ENCODE results near the gene CLNK. TPM values are rescaled to one million over a fixed set of nuclear protein-coding genes. Genes with fewer than 3 reads are reported as not detected.
"Not testable (repeated sequence)": the region's sequence is repeated elsewhere in the genome, so short reads cannot be mapped to it uniquely, and the experiment has no call there.

Gene CLNK
- total RNA-seq, 1 donor from 2014 or later = 0.35 TPM

GRCh38 chr4:10622728-10623127 lies 61.8 kb downstream of the CLNK start:
- no peaks in the 10 kb centered on the region for H3K9me3 ChIP-seq
- H3K27me3 ChIP-seq = no peaks in the 10 kb centered on the region
- no peaks in the 10 kb centered on the region for H3K36me3 ChIP-seq
- no peak overlapping the region for H3K27ac ChIP-seq
- H3K4me1 ChIP-seq = no peaks in the 10 kb centered on the region
- intact Hi-C loops (cut with DNase I) = no loop called here
- DNase-seq (no peak), ATAC-seq (no peak)
- no peak overlapping the region for H3K4me3 ChIP-seq
- no peak for TF ChIP-seq CTCF (IDR thresholded peaks at IDR 0.05)

- ATAC-seq = no peak
- Histone ChIP-seq H3K27ac (no peak overlapping the region), H3K27me3 (no peaks in the 10 kb centered on the region), H3K36me3 (no peaks in the 10 kb centered on the region), H3K9me3 (no peaks in the 10 kb centered on the region), H3K4me1 (no peaks in the 10 kb centered on the region), H3K4me3 (no peak overlapping the region)
- intact Hi-C loops (cut with DNase I) = no loop called here
- no peak for DNase-seq
- no peak for TF ChIP-seq CTCF (IDR thresholded peaks at IDR 0.05)
Measured at GRCh38 chr4:10620935-10621488, 63.6 kb downstream of the CLNK start.

- H3K4me1 ChIP-seq = no peaks in the 10 kb centered on the region
- intact Hi-C loops (cut with DNase I) = no loop called here
Measured at GRCh38 chr4:10619855-10620254, 64.7 kb downstream of the CLNK start.

GRCh38 chr4:10619220-10619619 lies 65.3 kb downstream of the CLNK start:
- ATAC-seq (no peak), DNase-seq (no peak)
- H3K36me3 ChIP-seq = no peaks in the 10 kb centered on the region
- no peak overlapping the region for H3K27ac ChIP-seq
- intact Hi-C loops (cut with DNase I) = no loop called here
- H3K4me1 ChIP-seq = no peaks in the 10 kb centered on the region
- H3K9me3 ChIP-seq = no peaks in the 10 kb centered on the region
- no peak overlapping the region for H3K4me3 ChIP-seq
- no peak for TF ChIP-seq CTCF (IDR thresholded peaks at IDR 0.05)
- no peaks in the 10 kb centered on the region for H3K27me3 ChIP-seq

More at GRCh38 chr4:10619855-10620254, 64.7 kb downstream of the CLNK start:
- no peaks in the 10 kb centered on the region for H3K9me3 ChIP-seq
- no peak for TF ChIP-seq CTCF (IDR thresholded peaks at IDR 0.05)
- ATAC-seq = no peak
- H3K27me3 ChIP-seq = no peaks in the 10 kb centered on the region
- DNase-seq = no peak
- H3K27ac ChIP-seq = no peak overlapping the region
- no peaks in the 10 kb centered on the region for H3K36me3 ChIP-seq
- H3K4me3 ChIP-seq = no peak overlapping the region

GRCh38 chr4:10614926-10615325 lies 69.6 kb downstream of the CLNK start:
- H3K4me1 ChIP-seq; H3K9me3 ChIP-seq; H3K27me3 ChIP-seq; H3K27ac ChIP-seq; intact Hi-C loops (cut with DNase I); DNase-seq; H3K36me3 ChIP-seq; H3K4me3 ChIP-seq; ATAC-seq: not testable (repeated sequence)

GRCh38 chr4:10613926-10614478 lies 70.6 kb downstream of the CLNK start:
- H3K27ac ChIP-seq = no peak overlapping the region
- H3K9me3 ChIP-seq = no peaks in the 10 kb centered on the region
- H3K4me3 ChIP-seq = no peak overlapping the region
- ATAC-seq = no peak
- no peak for DNase-seq
- intact Hi-C loops (cut with DNase I) = no loop called here
- H3K27me3 ChIP-seq = no peaks in the 10 kb centered on the region
- no peaks in the 10 kb centered on the region for H3K36me3 ChIP-seq
- TF ChIP-seq CTCF (IDR thresholded peaks at IDR 0.05) = no peak
- no peaks in the 10 kb centered on the region for H3K4me1 ChIP-seq

All from upper lobe of right lung (tissue), 1 donor.